ENCODE data around the gene PKP1.

PKP1 gene

DNA sequence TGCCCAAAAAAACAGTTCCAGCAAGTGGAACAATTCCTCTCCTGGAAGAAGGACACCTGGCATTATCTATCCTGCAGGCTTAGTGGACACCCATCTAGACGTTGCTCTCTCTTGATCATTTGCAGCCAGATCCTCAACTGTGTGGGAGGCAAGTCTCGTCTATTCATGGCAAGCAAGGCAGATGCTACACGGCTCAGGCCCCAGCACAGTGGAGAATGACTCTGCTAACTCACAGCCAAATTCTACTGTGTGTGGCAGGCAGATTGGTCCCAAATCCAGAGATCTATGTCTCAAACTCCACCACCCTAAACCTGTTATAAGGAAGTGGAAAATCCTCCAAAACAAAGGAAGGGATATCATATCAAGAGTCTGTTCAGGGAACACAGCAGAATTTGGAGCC is 87.2 kb downstream of the PKP1 start:
- no peak for TF ChIP-seq EZH2 (optimal IDR thresholded peaks at IDR 0.05; ENCODE audit: low read depth, low read length)
- TF ChIP-seq, protein P1, sequence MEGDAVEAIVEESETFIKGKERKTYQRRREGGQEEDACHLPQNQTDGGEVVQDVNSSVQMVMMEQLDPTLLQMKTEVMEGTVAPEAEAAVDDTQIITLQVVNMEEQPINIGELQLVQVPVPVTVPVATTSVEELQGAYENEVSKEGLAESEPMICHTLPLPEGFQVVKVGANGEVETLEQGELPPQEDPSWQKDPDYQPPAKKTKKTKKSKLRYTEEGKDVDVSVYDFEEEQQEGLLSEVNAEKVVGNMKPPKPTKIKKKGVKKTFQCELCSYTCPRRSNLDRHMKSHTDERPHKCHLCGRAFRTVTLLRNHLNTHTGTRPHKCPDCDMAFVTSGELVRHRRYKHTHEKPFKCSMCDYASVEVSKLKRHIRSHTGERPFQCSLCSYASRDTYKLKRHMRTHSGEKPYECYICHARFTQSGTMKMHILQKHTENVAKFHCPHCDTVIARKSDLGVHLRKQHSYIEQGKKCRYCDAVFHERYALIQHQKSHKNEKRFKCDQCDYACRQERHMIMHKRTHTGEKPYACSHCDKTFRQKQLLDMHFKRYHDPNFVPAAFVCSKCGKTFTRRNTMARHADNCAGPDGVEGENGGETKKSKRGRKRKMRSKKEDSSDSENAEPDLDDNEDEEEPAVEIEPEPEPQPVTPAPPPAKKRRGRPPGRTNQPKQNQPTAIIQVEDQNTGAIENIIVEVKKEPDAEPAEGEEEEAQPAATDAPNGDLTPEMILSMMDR (IDR thresholded peaks at IDR 0.05; ENCODE audit: low read length), result no peak
- no peak for TF ChIP-seq EZH2phosphoT487 (IDR thresholded peaks at IDR 0.05; ENCODE audit: low read length)
- no peak for DNase-seq
- H3K27ac ChIP-seq (ENCODE audit: low read length), result no peak overlapping the region
- H3K36me3 ChIP-seq (replicated peaks; ENCODE audit: insufficient read depth, low read length), result no peaks in the 10 kb centered on the region
- H3K9ac ChIP-seq (ENCODE audit: low read length), result no peak overlapping the region
- H3K9me2 ChIP-seq (replicated peaks; ENCODE audit: insufficient read depth, low read length), result no peaks in the 10 kb centered on the region
- H4K20me1 ChIP-seq (ENCODE audit: insufficient read depth, low read length), result no peaks in the 10 kb centered on the region
- H3K4me3 ChIP-seq (ENCODE audit: low read length), result no peak overlapping the region
- no peak overlapping the region for H2AFZ ChIP-seq (ENCODE audit: low read length)
- H3K4me1 ChIP-seq (ENCODE audit: low read length), result no peaks in the 10 kb centered on the region
- no peak overlapping the region for H3K4me2 ChIP-seq (ENCODE audit: low read depth, low read length)
- no peaks in the 10 kb centered on the region for H3K9me3 ChIP-seq (replicated peaks; ENCODE audit: insufficient read depth, low read length)
- peaks cover 100% of the 10 kb centered on the region for H3K27me3 ChIP-seq (replicated peaks; ENCODE audit: insufficient read depth, low read length)
- no peaks in the 10 kb centered on the region for H3F3A ChIP-seq (ENCODE audit: insufficient read depth, low read length)
- no peaks in the 10 kb centered on the region for H3K79me2 ChIP-seq (ENCODE audit: low read length)

DNA sequence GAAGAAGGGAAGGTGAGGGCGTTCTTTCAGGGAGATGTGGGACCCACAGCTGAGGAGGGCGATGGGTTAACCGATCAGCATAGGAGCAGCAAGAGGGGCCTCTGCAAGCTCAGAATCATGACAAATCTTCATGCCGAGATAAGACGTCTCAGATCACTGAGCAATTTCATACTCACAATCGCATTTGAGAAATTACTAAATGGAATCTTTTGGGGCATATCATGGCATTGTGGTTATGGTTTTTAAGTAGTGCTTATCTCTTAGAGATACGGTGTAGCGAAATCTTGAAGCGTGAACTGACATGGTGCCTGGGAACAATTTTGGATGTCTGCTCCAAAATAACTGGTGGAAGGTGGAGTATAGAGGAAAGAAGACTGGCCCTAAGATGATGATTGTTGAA is 88.0 kb downstream of the PKP1 start:
- H3K9me3 ChIP-seq (replicated peaks; ENCODE audit: insufficient read depth, low read length), result no peaks in the 10 kb centered on the region
- no peak overlapping the region for H3K27ac ChIP-seq (ENCODE audit: low read length)
- H3K4me1 ChIP-seq (ENCODE audit: low read length), result no peaks in the 10 kb centered on the region
- peaks cover 100% of the 10 kb centered on the region for H3K27me3 ChIP-seq (replicated peaks; ENCODE audit: insufficient read depth, low read length)
- no peaks in the 10 kb centered on the region for H3K79me2 ChIP-seq (ENCODE audit: low read length)
- H3F3A ChIP-seq (ENCODE audit: insufficient read depth, low read length), result no peaks in the 10 kb centered on the region
- H3K9me2 ChIP-seq (replicated peaks; ENCODE audit: insufficient read depth, low read length), result no peaks in the 10 kb centered on the region
- no peak overlapping the region for H2AFZ ChIP-seq (ENCODE audit: low read length)
- no peak overlapping the region for H3K4me2 ChIP-seq (ENCODE audit: low read depth, low read length)
- H3K36me3 ChIP-seq (replicated peaks; ENCODE audit: insufficient read depth, low read length), result no peaks in the 10 kb centered on the region
- no peak for DNase-seq
- TF ChIP-seq EZH2phosphoT487 (IDR thresholded peaks at IDR 0.05; ENCODE audit: low read length) (no peak), EZH2 (optimal IDR thresholded peaks at IDR 0.05; ENCODE audit: low read depth, low read length) (no peak)
- TF ChIP-seq, protein P1 (IDR thresholded peaks at IDR 0.05; ENCODE audit: low read length), result no peak
- H3K4me3 ChIP-seq (ENCODE audit: low read length), result no peak overlapping the region
- H4K20me1 ChIP-seq (ENCODE audit: insufficient read depth, low read length), result no peaks in the 10 kb centered on the region
- H3K9ac ChIP-seq (ENCODE audit: low read length), result no peak overlapping the region

DNA sequence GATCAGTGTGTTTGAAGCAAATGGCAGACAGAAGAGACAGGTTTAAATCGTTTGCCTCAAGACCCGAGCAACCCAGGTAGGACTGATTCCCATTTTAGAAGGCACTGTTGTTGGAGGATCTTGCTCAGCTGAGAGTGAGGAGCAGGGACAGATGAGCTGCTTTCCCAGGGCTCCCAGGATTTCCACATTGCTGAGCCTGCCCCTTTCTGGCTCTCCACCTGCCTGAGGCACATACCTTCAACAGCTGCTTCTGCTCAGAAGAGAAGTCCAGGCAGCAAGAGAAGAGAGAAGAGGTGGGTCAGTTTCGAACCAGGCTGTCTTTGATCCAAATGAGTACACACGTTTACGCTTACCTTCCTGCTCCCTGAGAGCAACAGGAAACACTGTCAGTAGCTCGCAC is 88.5 kb downstream of the PKP1 start:
- H3K27ac ChIP-seq (ENCODE audit: low read length), result no peak overlapping the region
- no peak overlapping the region for H3K9ac ChIP-seq (ENCODE audit: low read length)
- peaks cover 100% of the 10 kb centered on the region for H3K27me3 ChIP-seq (replicated peaks; ENCODE audit: insufficient read depth, low read length)
- no peak overlapping the region for H3K4me2 ChIP-seq (ENCODE audit: low read depth, low read length)
- no peaks in the 10 kb centered on the region for H3K9me2 ChIP-seq (replicated peaks; ENCODE audit: insufficient read depth, low read length)
- H3K9me3 ChIP-seq (replicated peaks; ENCODE audit: insufficient read depth, low read length), result no peaks in the 10 kb centered on the region
- no peaks in the 10 kb centered on the region for H3K4me1 ChIP-seq (ENCODE audit: low read length)
- no peak overlapping the region for H3K4me3 ChIP-seq (ENCODE audit: low read length)
- no peak overlapping the region for H2AFZ ChIP-seq (ENCODE audit: low read length)
- H3F3A ChIP-seq (ENCODE audit: insufficient read depth, low read length), result no peaks in the 10 kb centered on the region
- no peaks in the 10 kb centered on the region for H3K36me3 ChIP-seq (replicated peaks; ENCODE audit: insufficient read depth, low read length)
- H3K79me2 ChIP-seq (ENCODE audit: low read length), result no peaks in the 10 kb centered on the region
- no peak for TF ChIP-seq EZH2 (optimal IDR thresholded peaks at IDR 0.05; ENCODE audit: low read depth, low read length)
- TF ChIP-seq, protein P1 (IDR thresholded peaks at IDR 0.05; ENCODE audit: low read length), result no peak
- TF ChIP-seq EZH2phosphoT487 (IDR thresholded peaks at IDR 0.05; ENCODE audit: low read length), result no peak
- no peak for DNase-seq
- no peaks in the 10 kb centered on the region for H4K20me1 ChIP-seq (ENCODE audit: insufficient read depth, low read length)

Measured in MM.1S (cell line).